KMS-11 (cell line): ENCODE measurements around the gene KIAA0513.

Source experiments
- H2AFZ ChIP-seq: fragments of 200-600 bp; sonication (generic); 2 replicates; pipeline ENCODE4 v1.6.1; 2016; ENCODE audit warnings: antibody characterized with exemption, mixed run types, low read depth
- H3K27ac ChIP-seq: fragments of 200-600 bp; sonication (generic); 2 replicates; pipeline ENCODE4 v1.6.1; 2016; ENCODE audit warnings: mild to moderate bottlenecking, mixed run types
- H3K27me3 ChIP-seq: fragments of 200-600 bp; sonication (generic); 2 replicates; pipeline ENCODE4 v1.6.1; 2017; ENCODE audit warnings: mild to moderate bottlenecking, low read depth, mixed run types, moderate library complexity; ENCODE audit not compliant: insufficient read depth
- H3K36me3 ChIP-seq: fragments of 200-600 bp; sonication (generic); 2 replicates; pipeline ENCODE4 v1.6.1; 2017; ENCODE audit warnings: mild to moderate bottlenecking, mixed run types; ENCODE audit not compliant: insufficient read depth
- H3K4me1 ChIP-seq: fragments of 200-600 bp; sonication (generic); 2 replicates; pipeline ENCODE4 v1.6.1; 2016; ENCODE audit warnings: mild to moderate bottlenecking, low read depth, mixed run types; ENCODE audit not compliant: poor library complexity, severe bottlenecking
- H3K4me2 ChIP-seq: fragments of 200-600 bp; sonication (generic); 2 replicates; pipeline ENCODE4 v1.7.0; 2016; ENCODE audit warnings: mild to moderate bottlenecking, mixed run types
- H3K4me3 ChIP-seq: fragments of 200-600 bp; sonication (generic); IDR thresholded peaks from 2 replicates; pipeline ENCODE4 v1.6.1; 2017; ENCODE audit warnings: low read depth, low read length, mixed read lengths; ENCODE audit not compliant: insufficient read depth
- H3K79me2 ChIP-seq: fragments of 200-600 bp; sonication (generic); 2 replicates; pipeline ENCODE4 v1.6.1; 2016; ENCODE audit warnings: low read depth, mixed run types; ENCODE audit not compliant: insufficient read depth
- H3K9ac ChIP-seq: fragments of 200-600 bp; sonication (generic); 2 replicates; pipeline ENCODE4 v1.6.1; 2016; ENCODE audit warnings: mild to moderate bottlenecking, mixed run types
- H4K20me1 ChIP-seq: fragments of 200-600 bp; sonication (generic); 2 replicates; pipeline ENCODE4 v1.6.1; 2016; ENCODE audit warnings: mild to moderate bottlenecking, mixed run types; ENCODE audit not compliant: insufficient read depth
- CTCF ChIP-seq: fragments of 200-600 bp; sonication (generic); conservative IDR thresholded peaks from 2 replicates; pipeline ENCODE4 v1.6.1; 2017; ENCODE audit warnings: low read depth, mild to moderate bottlenecking, antibody characterized with exemption, low read length, moderate library complexity, mixed read lengths

The KIAA0513 gene

GRCh38 chr16:85065099-85065498, 37.5 kb downstream of the KIAA0513 start:
- no peaks in the 10 kb centered on the region for H3K79me2 ChIP-seq
- no peaks in the 10 kb centered on the region for H3K4me1 ChIP-seq
- no peak overlapping the region for H2AFZ ChIP-seq
- H3K9ac ChIP-seq = no peak overlapping the region
- H3K4me3 ChIP-seq = no peak overlapping the region
- H3K36me3 ChIP-seq = no peaks in the 10 kb centered on the region
- H3K4me2 ChIP-seq = no peak overlapping the region
- H3K27me3 ChIP-seq = no peaks in the 10 kb centered on the region
- H4K20me1 ChIP-seq = no peaks in the 10 kb centered on the region
- TF ChIP-seq CTCF = no peak
- no peak overlapping the region for H3K27ac ChIP-seq

- H3K27me3 ChIP-seq = no peaks in the 10 kb centered on the region
- no peak overlapping the region for H3K4me3 ChIP-seq
- TF ChIP-seq CTCF = no peak
- H3K4me2 ChIP-seq = no peak overlapping the region
- H4K20me1 ChIP-seq = no peaks in the 10 kb centered on the region
- H3K9ac ChIP-seq = no peak overlapping the region
- no peaks in the 10 kb centered on the region for H3K4me1 ChIP-seq
- H2AFZ ChIP-seq = no peak overlapping the region
- H3K27ac ChIP-seq = no peak overlapping the region
- no peaks in the 10 kb centered on the region for H3K36me3 ChIP-seq
- no peaks in the 10 kb centered on the region for H3K79me2 ChIP-seq
Observed at GRCh38 chr16:85066346-85066885, 38.8 kb downstream of the KIAA0513 start.

- Histone ChIP-seq H4K20me1 (no peaks in the 10 kb centered on the region), H3K4me2 (no peak overlapping the region), H3K4me1 (no peaks in the 10 kb centered on the region), H2AFZ (no peak overlapping the region), H3K4me3 (no peak overlapping the region), H3K27ac (no peak overlapping the region), H3K27me3 (no peaks in the 10 kb centered on the region), H3K9ac (no peak overlapping the region), H3K36me3 (no peaks in the 10 kb centered on the region), H3K79me2 (no peaks in the 10 kb centered on the region)
- no peak for TF ChIP-seq CTCF
Observed at GRCh38 chr16:85067024-85067423, 39.4 kb downstream of the KIAA0513 start.

GRCh38 chr16:85067426-85067825, 39.8 kb downstream of the KIAA0513 start:
- Histone ChIP-seq H4K20me1 (no peaks in the 10 kb centered on the region), H3K36me3 (no peaks in the 10 kb centered on the region), H3K4me1 (no peaks in the 10 kb centered on the region), H3K27me3 (no peaks in the 10 kb centered on the region), H3K4me3 (no peak overlapping the region), H2AFZ (no peak overlapping the region), H3K79me2 (no peaks in the 10 kb centered on the region), H3K4me2 (no peak overlapping the region), H3K27ac (no peak overlapping the region), H3K9ac (no peak overlapping the region)
- TF ChIP-seq CTCF = no peak
